Heart left ventricle (tissue), 16 donors: ENCODE data around the gene STKLD1. TPM values are rescaled to one million over a fixed set of nuclear protein-coding genes. Genes with fewer than 3 reads are reported as not detected.
A peak's percentile ranks its signal among the peaks of the same experiment; 100 is the strongest.

Experiments used
- ATAC-seq, 4 donors: fragments of 200-7000 bp; cut with Tn5 transposase; one replicate each; pipeline ENCODE4 v1.9.1; 2020 to 2022; ENCODE audit warnings: moderate library complexity in 4 of 4, mild to moderate bottlenecking in 3 of 4, moderate number of reproducible peaks in 1 of 4
- DNase-seq, 5 donors: peaks; one replicate each; pipeline ENCODE4 v3.0.0-alpha.2; 2020
- H3K27ac ChIP-seq, 12 donors: fragments of 200-600 bp; sonication (generic) in 4 of 12; one replicate each; pipeline versions ENCODE4 v1.5.0 to v1.8.0; 2016 to 2022; ENCODE audit warnings: mild to moderate bottlenecking in 2 of 12
- H3K27me3 ChIP-seq, 9 donors: fragments of 200-600 bp; sonication (generic) in 2 of 9; one replicate each; pipeline versions ENCODE4 v1.5.1 to v1.8.0; 2016 to 2022; ENCODE audit warnings: mild to moderate bottlenecking in 3 of 9
- H3K36me3 ChIP-seq, 9 donors: fragments of 200-600 bp; sonication (generic) in 2 of 9; one replicate each; pipeline versions ENCODE4 v1.5.0 to v1.8.0; 2018 to 2022; ENCODE audit warnings: mild to moderate bottlenecking in 2 of 9
- H3K4me1 ChIP-seq, 12 donors: fragments of 200-600 bp; sonication (generic) in 4 of 12; one replicate each; pipeline versions ENCODE4 v1.5.0 to v1.8.0; 2016 to 2022; ENCODE audit warnings: mild to moderate bottlenecking in 3 of 12
- H3K4me3 ChIP-seq, 12 donors: fragments of 200-600 bp; sonication (generic) in 4 of 12; one replicate each; pipeline versions ENCODE4 v1.5.0 to v1.8.0; 2017 to 2022; ENCODE audit warnings: mild to moderate bottlenecking in 9 of 12, moderate library complexity in 4 of 12
- H3K9me3 ChIP-seq, 12 donors: fragments of 200-600 bp; sonication (generic) in 4 of 12; one replicate each; pipeline versions ENCODE4 v1.5.0 to v1.8.0; 2016 to 2022; ENCODE audit warnings: mild to moderate bottlenecking in 1 of 12
- POLR2A ChIP-seq, 2 donors: fragments of 450-650 bp; IDR thresholded peaks; one replicate each; pipeline ENCODE4 v1.6.1; 2017; ENCODE audit warnings: antibody characterized with exemption in 2 of 2, mild to moderate bottlenecking in 2 of 2, moderate library complexity in 2 of 2
- WGBS, 4 donors: extraction: QIAGEN DNeasy Blood & Tissue Kit in 2 of 4; methylation state at CpG; one replicate each; pipeline versions ENCODE4 v1.1.5 to v1.1.7; 2013 to 2018; 5-methylcytosine and 5-hydroxymethylcytosine counted together
- intact Hi-C, 10 donors: fragments of 100-400 bp; cut with DNase I; formaldehyde crosslinking; loops; one replicate each; pipeline versions ENCODE4 v1.11.1 to v1.14.2; 2022
- polyA plus RNA-seq, 2 donors: library from polyadenylated mRNA; stranded (reverse); fragments of 200-250 nt; gene quantifications; one replicate each; pipeline ENCODE4 v1.2.3, GENCODE V29; 2013
- total RNA-seq, 9 donors: library from RNA; depleted of rRNA in 2 of 9; stranded (reverse); fragments of >200 nt in 2 of 9; fragmentation: NEBNext Ultra II Directional in 3 of 9; extraction: Animal tissue kit (Norgen Biotek cat#: 25700) in 3 of 9; gene quantifications; one replicate each; pipeline versions ENCODE4 v1.1.0 to v1.2.4, GENCODE V29; 2016 to 2023
- TF ChIP-seq, protein P1 (sequence below), 12 donors: fragments of 200-600 bp; sonication (generic) in 4 of 12; IDR thresholded peaks; one replicate each; pipeline versions ENCODE4 v1.5.0 to v1.8.0; 2018 to 2022; ENCODE audit warnings: antibody characterized with exemption in 12 of 12, mild to moderate bottlenecking in 5 of 12
- donor health status: ischemic (EF 13 %, LVEDD 7.1; RV severe dilation, severe dysfunction).
- donor health status: healthy with polysubstance abuse.
- donor health status: DM: no; HTN: yes; CAD: no.
- donor health status: DM: no; HTN: no; CAD: no.
- donor health status: ischemic (EF 25% LVEDD 6.9; RV normal size, moderate dysfunction).
- donor health status: ischemic (EF 25% LVEDD 5.7; RV mildly dilated, moderate dysfunction).
- donor health status: healthy.
- donor health status: DM: yes; HTN: yes; CAD: no.
- donor health status: ischemic (EF 35%, LVEDD 5.7; RV mildly dilated, moderate dysfunction).
- donor health status: nonischemic (EF 11% LVEDD 7.7; RV severe dilation, severe dysfunction).
- donor health status: DM: yes; HTN: yes; CAD: no.
- donor health status: PGD.
- donor health status: ischemic (EF 29% LVEDD 5.4; RV normal size, mild dysfunction).
- donor health status: nonischemic (EF 23%, LVEDD 6.1; RV moderate dilation, normal function).

Gene STKLD1
- total and polyA plus RNA-seq, 11 donors, result 0.25 to 0.91 (median 0.46) TPM; not detected in 2

DNA sequence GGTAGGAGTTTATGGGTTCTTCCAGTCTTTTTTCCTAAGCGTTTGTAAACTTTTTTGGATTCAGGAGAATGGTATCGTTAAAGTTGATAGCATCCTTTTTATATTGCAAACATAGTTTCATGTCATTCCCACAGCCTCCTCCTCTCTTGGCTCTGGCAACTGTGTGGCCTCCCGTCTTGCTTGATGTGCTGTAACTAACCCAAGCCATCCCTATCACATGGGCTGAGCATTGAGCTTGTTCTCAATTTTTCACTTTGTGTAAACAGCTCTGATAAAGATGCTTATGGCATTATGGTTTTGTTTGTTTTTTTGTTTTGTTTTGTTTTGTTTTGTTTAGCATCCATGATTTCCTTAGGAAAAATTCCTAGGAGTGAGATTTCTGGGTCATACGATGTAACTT lies 4.6 kb downstream of the STKLD1 start:
- Histone ChIP-seq H3K27me3 (no peaks in the 10 kb centered on the region), H3K4me1 (peaks cover 0 to 8% (median 4%) of the 10 kb centered on the region in 12 donors), H3K36me3 (no peaks in the 10 kb centered on the region), H3K4me3 (no peak overlapping the region), H3K9me3 (peaks cover 0 to 10% (median 0%) of the 10 kb centered on the region in 12 donors), H3K27ac (no peak overlapping the region)
- WGBS, 4 donors, result 86 to 89% (median 87%) methylated on average over 4 of the region's 4 CpGs
- DNase-seq, result no peak
- intact Hi-C loops, result no loop called here
- no peak for ATAC-seq
- no peak for TF ChIP-seq POLR2A (IDR thresholded peaks at IDR 0.05)
- TF ChIP-seq, protein P1, sequence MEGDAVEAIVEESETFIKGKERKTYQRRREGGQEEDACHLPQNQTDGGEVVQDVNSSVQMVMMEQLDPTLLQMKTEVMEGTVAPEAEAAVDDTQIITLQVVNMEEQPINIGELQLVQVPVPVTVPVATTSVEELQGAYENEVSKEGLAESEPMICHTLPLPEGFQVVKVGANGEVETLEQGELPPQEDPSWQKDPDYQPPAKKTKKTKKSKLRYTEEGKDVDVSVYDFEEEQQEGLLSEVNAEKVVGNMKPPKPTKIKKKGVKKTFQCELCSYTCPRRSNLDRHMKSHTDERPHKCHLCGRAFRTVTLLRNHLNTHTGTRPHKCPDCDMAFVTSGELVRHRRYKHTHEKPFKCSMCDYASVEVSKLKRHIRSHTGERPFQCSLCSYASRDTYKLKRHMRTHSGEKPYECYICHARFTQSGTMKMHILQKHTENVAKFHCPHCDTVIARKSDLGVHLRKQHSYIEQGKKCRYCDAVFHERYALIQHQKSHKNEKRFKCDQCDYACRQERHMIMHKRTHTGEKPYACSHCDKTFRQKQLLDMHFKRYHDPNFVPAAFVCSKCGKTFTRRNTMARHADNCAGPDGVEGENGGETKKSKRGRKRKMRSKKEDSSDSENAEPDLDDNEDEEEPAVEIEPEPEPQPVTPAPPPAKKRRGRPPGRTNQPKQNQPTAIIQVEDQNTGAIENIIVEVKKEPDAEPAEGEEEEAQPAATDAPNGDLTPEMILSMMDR (IDR thresholded peaks at IDR 0.05), result no peak

DNA sequence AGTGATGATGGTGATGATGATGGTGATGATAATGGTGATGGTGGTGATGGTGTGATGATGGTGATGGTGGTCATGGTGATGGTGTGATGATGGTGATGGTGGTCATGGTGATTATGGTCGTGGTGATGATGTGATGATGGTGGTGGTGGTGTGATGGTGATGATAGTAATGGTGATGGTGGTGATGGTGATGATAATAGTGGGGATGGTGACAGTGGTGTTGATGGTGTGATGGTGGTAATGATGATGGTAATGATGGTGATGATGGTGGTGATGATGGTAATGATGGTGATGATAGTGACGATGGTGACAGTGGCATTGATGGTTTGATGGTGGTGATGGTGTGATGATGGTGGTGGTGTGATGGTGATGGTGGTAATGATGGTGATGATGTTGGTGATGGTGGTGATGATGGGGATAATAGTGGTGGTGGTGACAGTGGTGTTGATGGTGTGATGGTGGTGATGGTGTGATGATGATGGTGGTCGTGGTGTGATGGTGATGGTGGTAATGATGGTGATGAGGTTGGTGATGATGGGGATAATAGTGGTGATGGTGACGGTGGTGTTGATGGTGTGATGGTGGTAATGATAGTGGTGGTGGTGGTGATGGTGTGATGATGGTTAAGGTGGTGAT lies 6.5 kb downstream of the STKLD1 start:
- 80 to 94% (median 90%) methylated on average over 4 of the region's 4 CpGs for WGBS, 4 donors
- DNase-seq (no peak), ATAC-seq (no peak)
- H3K9me3 ChIP-seq, result peaks cover 0 to 5% (median 0%) of the 10 kb centered on the region in 12 donors
- H3K4me1 ChIP-seq, result no peaks in the 10 kb centered on the region
- H3K27me3 ChIP-seq, result no peaks in the 10 kb centered on the region
- no peak overlapping the region for H3K4me3 ChIP-seq
- intact Hi-C loops, result no loop called here
- TF ChIP-seq, protein P1 (IDR thresholded peaks at IDR 0.05), result no peak
- TF ChIP-seq POLR2A (IDR thresholded peaks at IDR 0.05), result no peak
- no peaks in the 10 kb centered on the region for H3K36me3 ChIP-seq
- H3K27ac ChIP-seq, result no peak overlapping the region

DNA sequence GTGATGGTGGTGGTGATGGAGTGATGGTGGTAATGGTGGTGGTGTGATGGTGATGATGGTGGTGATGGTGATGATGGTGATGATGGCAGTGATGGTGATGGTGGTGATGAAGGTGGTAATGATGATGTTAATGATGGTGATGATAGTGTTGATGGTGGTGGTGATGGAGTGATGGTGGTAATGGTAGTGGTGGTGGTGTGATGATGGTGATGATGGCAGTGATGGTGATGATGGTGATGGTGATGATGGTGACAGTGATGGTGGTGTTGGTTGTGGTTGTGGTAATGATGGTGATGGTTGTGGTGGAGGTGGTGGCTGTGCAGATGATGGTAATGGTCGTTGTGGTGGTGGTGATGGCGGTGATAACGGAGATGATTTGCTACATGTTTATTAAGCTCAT lies 7.3 kb downstream of the STKLD1 start:
- WGBS, 4 donors, result 89 to 96% (median 93%) methylated on average over 3 of the region's 3 CpGs
- intact Hi-C loops, result no loop called here
- Histone ChIP-seq H3K27ac (no peak overlapping the region), H3K36me3 (no peaks in the 10 kb centered on the region), H3K4me3 (no peak overlapping the region), H3K4me1 (no peaks in the 10 kb centered on the region), H3K27me3 (no peaks in the 10 kb centered on the region), H3K9me3 (no peaks in the 10 kb centered on the region)
- TF ChIP-seq POLR2A (IDR thresholded peaks at IDR 0.05), result no peak
- TF ChIP-seq, protein P1 (IDR thresholded peaks at IDR 0.05), result no peak
- ATAC-seq (no peak), DNase-seq (no peak)

DNA sequence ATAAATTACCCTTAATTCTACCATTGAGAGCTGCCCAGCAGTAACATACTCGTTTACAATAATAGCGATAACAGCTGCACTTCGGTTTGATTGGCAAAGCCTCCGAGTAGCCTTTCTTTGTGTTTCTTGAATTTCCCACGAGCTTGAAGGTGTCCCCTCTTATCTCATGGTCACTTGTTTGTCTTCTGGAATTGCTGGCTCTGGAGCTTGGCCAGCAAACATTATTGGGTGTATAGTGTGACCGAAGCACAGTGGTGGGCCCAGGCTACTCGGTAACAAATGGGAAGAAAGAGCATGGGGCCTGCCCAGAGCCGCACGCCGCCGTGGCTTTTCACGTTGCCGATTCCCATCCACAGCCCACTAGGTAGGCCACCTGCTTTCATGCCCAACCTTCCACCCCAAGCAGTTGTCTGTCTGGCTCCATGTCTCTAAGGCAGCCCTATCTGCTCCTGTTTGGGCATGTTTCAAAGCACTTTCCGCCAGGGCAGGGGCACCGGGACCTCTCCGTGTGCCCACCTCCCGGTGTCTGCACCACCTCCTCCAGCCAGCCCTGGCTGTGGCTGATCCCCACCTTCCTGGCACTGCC lies 8.7 kb downstream of the STKLD1 start:
- Histone ChIP-seq H3K27ac (no peak overlapping the region), H3K4me1 (no peaks in the 10 kb centered on the region), H3K9me3 (no peaks in the 10 kb centered on the region), H3K4me3 (no peak overlapping the region), H3K36me3 (no peaks in the 10 kb centered on the region), H3K27me3 (no peaks in the 10 kb centered on the region)
- intact Hi-C loops, result no loop called here
- TF ChIP-seq, protein P1 (IDR thresholded peaks at IDR 0.05), result no peak
- TF ChIP-seq POLR2A (IDR thresholded peaks at IDR 0.05), result no peak
- WGBS, 4 donors, result 81 to 91% (median 88%) methylated on average over 17 of the region's 17 CpGs
- no peak for ATAC-seq
- peak in 1 of 5 donors; percentile 30 for DNase-seq
